PC-3 (cell line): ENCODE data around the gene MGAT4A. TPM values are rescaled to one million over a fixed set of nuclear protein-coding genes. Genes with fewer than 3 reads are reported as not detected.

ENCODE experiments used
- ATAC-seq: fragments of 200-7000 bp; cut with Tn5 transposase; 2 replicates; pipeline ENCODE4 v1.9.1; 2020; ENCODE audit warnings: mild to moderate bottlenecking, moderate library complexity
- BruUV-seq: library from RNA; stranded (reverse); fragments of 400-500 nt; replicated peaks from 2 replicates; lab custom pipeline; 2021; lab: Mats Ljungman, UMichigan
- CTCF ChIA-PET: fragments of 300-600 bp; sonication (Branson Sonifier 250); formaldehyde crosslinking; loops from one replicate; lab custom pipeline; 2022; ENCODE audit warnings: antibody characterized with exemption; lab: Charles Lee
- POLR2A ChIA-PET: fragments of 300-600 bp; sonication (Branson Sonifier 250); formaldehyde crosslinking; loops from one replicate; lab custom pipeline; 2022; ENCODE audit warnings: antibody characterized with exemption; ENCODE audit not compliant: unreplicated experiment; lab: Charles Lee
- DNase-seq: peaks from one replicate; pipeline ENCODE4 v3.0.0-alpha.2; 2015
- H2AFZ ChIP-seq: fragments of 300-600 bp; sonication (generic); 2 replicates; pipeline ENCODE4 v1.6.0; 2016; ENCODE audit warnings: antibody characterized with exemption, low read length
- H3F3A ChIP-seq: fragments of 300-600 bp; sonication (generic); one replicate; pipeline ENCODE4 v1.6.0; 2017; ENCODE audit warnings: antibody characterized with exemption, low read length, control low read depth, mild to moderate bottlenecking; ENCODE audit not compliant: unreplicated experiment
- H3K27ac ChIP-seq: fragments of 300-600 bp; sonication (generic); 2 replicates; pipeline ENCODE4 v1.5.1; 2016; ENCODE audit warnings: mild to moderate bottlenecking, low read length
- H3K27me3 ChIP-seq: fragments of 300-600 bp; sonication (generic); 2 replicates; pipeline ENCODE4 v1.6.1; 2016; ENCODE audit warnings: low read length, mixed read lengths
- H3K36me3 ChIP-seq: fragments of 300-600 bp; sonication (generic); 2 replicates; pipeline ENCODE4 v1.6.1; 2016; ENCODE audit warnings: low read depth, mixed run types, low read length, mixed read lengths
- H3K4me1 ChIP-seq: fragments of 300-600 bp; sonication (generic); 2 replicates; pipeline ENCODE4 v1.5.1; 2016; ENCODE audit warnings: low read length; ENCODE audit not compliant: insufficient read depth
- H3K4me2 ChIP-seq: fragments of 300-600 bp; sonication (generic); 2 replicates; pipeline ENCODE4 v1.6.0; 2016; ENCODE audit warnings: low read length
- H3K4me3 ChIP-seq: fragments of 300-600 bp; sonication (generic); 2 replicates; pipeline ENCODE4 v1.5.1; 2016; ENCODE audit warnings: mild to moderate bottlenecking, low read length, mixed read lengths
- H3K79me2 ChIP-seq: fragments of 300-600 bp; sonication (generic); 2 replicates; pipeline ENCODE4 v1.6.1; 2017; ENCODE audit warnings: low read length, mixed read lengths
- H3K9ac ChIP-seq: fragments of 300-600 bp; sonication (generic); 2 replicates; pipeline ENCODE4 v1.6.0; 2016; ENCODE audit warnings: mild to moderate bottlenecking, low read length
- H3K9me2 ChIP-seq: fragments of 300-600 bp; sonication (generic); replicated peaks from 2 replicates; pipeline ENCODE4 v1.6.1; 2016; ENCODE audit warnings: mixed run types, low read length, mixed read lengths
- H3K9me3 ChIP-seq: fragments of 300-600 bp; sonication (generic); 2 replicates; pipeline ENCODE4 v1.6.1; 2016; ENCODE audit warnings: low read length, mixed read lengths
- H4K20me1 ChIP-seq: fragments of 300-600 bp; sonication (generic); 2 replicates; pipeline ENCODE4 v1.6.1; 2016; ENCODE audit warnings: low read length, mixed read lengths
- CTCF ChIP-seq: fragments of 300-600 bp; sonication (generic); conservative IDR thresholded peaks from 2 replicates; pipeline ENCODE4 v1.5.1; 2017; ENCODE audit warnings: antibody characterized with exemption, low read depth, mild to moderate bottlenecking, low read length
- EZH2 ChIP-seq: fragments of 300-600 bp; sonication (generic); IDR thresholded peaks from one replicate; pipeline ENCODE4 v1.6.1; 2017; ENCODE audit warnings: antibody characterized with exemption, mild to moderate bottlenecking, low read length; ENCODE audit not compliant: unreplicated experiment
- EZH2phosphoT487 ChIP-seq: fragments of 300-600 bp; sonication (generic); IDR thresholded peaks from 2 replicates; pipeline ENCODE4 v1.6.1; 2018; ENCODE audit warnings: mild to moderate bottlenecking, antibody characterized with exemption, low read length, borderline replicate concordance
- intact Hi-C: fragments of 100-400 bp; cut with micrococcal nuclease; formaldehyde crosslinking; loops from 2 replicates; pipeline ENCODE4 v1.9.0; 2023
- total RNA-seq: library from RNA; depleted of rRNA; stranded (reverse); fragments of >200 nt; gene quantifications from 2 replicates; pipeline ENCODE4 v1.2.3, GENCODE V29; 2014

Gene MGAT4A
- total RNA-seq, 1 experiment from 2014 or later = 6.1 TPM

- DNase-seq (no peak), ATAC-seq (no peak)
- Histone ChIP-seq H2AFZ (peak overlapping the region; percentile 66), H3F3A (no peaks in the 10 kb centered on the region), H3K4me3 (peak overlapping the region; percentile 66), H3K9me2 (no peaks in the 10 kb centered on the region), H3K27ac (no peak overlapping the region), H3K4me1 (peaks cover 34% of the 10 kb centered on the region), H3K9me3 (no peaks in the 10 kb centered on the region), H3K4me2 (peak overlapping the region; percentile 86), H3K36me3 (no peaks in the 10 kb centered on the region), H3K79me2 (0 out of 2 replicates have a peak, but pooled peaks cover 6% of the 10 kb centered on the region), H4K20me1 (no peaks in the 10 kb centered on the region), H3K27me3 (no peaks in the 10 kb centered on the region), H3K9ac (no peak overlapping the region; the same call in 1 of the 2 replicates)
- TF ChIP-seq EZH2 = no peak
- no peak for TF ChIP-seq CTCF
- no peak for TF ChIP-seq EZH2phosphoT487
- BruUV-seq = TSS peak; percentile 82
- intact Hi-C loops = loop anchor here (2.0 to 5.0 kb wide), 3 partner anchors 61 to 335 kb away; no protein-coding TSS in a partner anchor
- ChIA-PET POLR2A (interaction anchor here (0.7 kb wide), 1 partner anchor 106 kb away, joined by 6 read pairs; no protein-coding TSS in a partner anchor), CTCF (interaction anchor here (0.6 kb wide), 1 partner anchor 38 kb away, joined by 4 read pairs; no protein-coding TSS in a partner anchor)
Measured at GRCh38 chr2:98731894-98732349, 990 bp upstream of the MGAT4A start.

- ChIA-PET POLR2A (interaction anchor here (0.5 to 0.6 kb wide), 2 partner anchors 73 to 103 kb away, joined by 3 to 4 read pairs; no protein-coding TSS in a partner anchor), CTCF (interaction anchor here (0.6 kb wide), 3 partner anchors 17 to 249 kb away, joined by 3 to 5 read pairs (median 3); no protein-coding TSS in a partner anchor)
- TF ChIP-seq CTCF (no peak), EZH2 (no peak), EZH2phosphoT487 (no peak)
- Histone ChIP-seq H3K36me3 (no peaks in the 10 kb centered on the region), H4K20me1 (no peaks in the 10 kb centered on the region), H3F3A (no peaks in the 10 kb centered on the region), H3K4me3 (peak overlapping the region; percentile 77), H3K27me3 (no peaks in the 10 kb centered on the region), H3K9ac (no peak overlapping the region), H3K9me3 (no peaks in the 10 kb centered on the region), H3K27ac (no peak overlapping the region), H3K9me2 (no peaks in the 10 kb centered on the region), H3K4me2 (peak overlapping the region; percentile 96), H3K79me2 (0 out of 2 replicates have a peak, but pooled peaks cover 6% of the 10 kb centered on the region), H3K4me1 (peaks cover 22% of the 10 kb centered on the region), H2AFZ (peak overlapping the region; percentile 79; the same call in 1 of the 2 replicates)
- no TSS peak for BruUV-seq
- ATAC-seq = peak; percentile 64
- peak; percentile 53 for DNase-seq
- intact Hi-C loops = loop anchor here (2.0 to 5.0 kb wide), 3 partner anchors 62 to 337 kb away; no protein-coding TSS in a partner anchor
Measured at GRCh38 chr2:98730707-98731040, 258 bp downstream of the MGAT4A start.
